Measurements from ENCODE around the gene NPFFR1. TPM values are rescaled to one million over a fixed set of nuclear protein-coding genes. Genes with fewer than 3 reads are reported as not detected.

Gene NPFFR1
- total and polyA plus RNA-seq, 2 experiments from 2014 or later, result 0.03 to 0.05 TPM

DNA sequence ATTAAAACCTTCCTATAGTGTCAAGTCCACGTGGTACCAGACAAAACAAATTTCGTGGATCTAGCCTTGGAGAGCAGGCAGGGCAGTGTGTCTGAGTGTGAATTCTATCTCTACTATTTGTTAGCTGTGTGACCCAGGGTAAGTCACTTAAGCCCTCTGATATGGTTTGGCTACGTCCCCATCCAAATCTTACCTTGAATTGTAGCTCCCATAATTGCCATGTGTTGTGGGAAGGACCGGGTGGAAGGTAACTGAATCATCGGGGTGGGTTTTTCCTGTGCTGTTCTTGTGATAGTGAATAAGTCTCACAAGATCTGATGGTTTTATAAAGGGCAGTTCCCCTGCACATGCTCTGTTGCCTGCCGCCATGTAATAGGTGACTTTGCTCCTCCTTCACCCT is 2.8 kb upstream of the NPFFR1 start:
- H3K4me1 ChIP-seq (ENCODE audit: insufficient read depth), result no peaks in the 10 kb centered on the region; the same call in 1 of the 2 replicates
- H3K27ac ChIP-seq (ENCODE audit: low read depth), result no peak overlapping the region
- H3K36me3 ChIP-seq (ENCODE audit: insufficient read depth), result no peaks in the 10 kb centered on the region
- H3K36me3 Mint-ChIP-seq (ENCODE audit: low read depth), result no peaks in the 10 kb centered on the region; the same call in 2 of the 3 replicates
- H3K4me3 ChIP-seq, result no peak overlapping the region
- no peak overlapping the region for H3K4me2 ChIP-seq
- H3K27me3 ChIP-seq (ENCODE audit: insufficient read depth), result peaks cover 42% of the 10 kb centered on the region
- no peaks in the 10 kb centered on the region for H3K9me3 Mint-ChIP-seq
- DNase-seq (ENCODE audit: low spot score) (no peak), ATAC-seq (no peak)
- TF ChIP-seq ZNF331 (CRISPR knock-in tag; IDR thresholded peaks at IDR 0.05; ENCODE audit: low read depth) (no peak), JUNB (IDR thresholded peaks at IDR 0.05; ENCODE audit: unreplicated experiment) (no peak), ZNF114 (CRISPR knock-in tag; IDR thresholded peaks at IDR 0.05) (no peak), EZH2 (IDR thresholded peaks at IDR 0.05; ENCODE audit: low read depth, unreplicated experiment) (no peak), CREB1 (CRISPR knock-in tag; IDR thresholded peaks at IDR 0.05; ENCODE audit: low read depth) (no peak), STAT1 (IDR thresholded peaks at IDR 0.05; ENCODE audit: unreplicated experiment) (no peak), POLR2AphosphoS5 (IDR thresholded peaks at IDR 0.05; ENCODE audit: low read depth) (no peak), NANOG (IDR thresholded peaks at IDR 0.05; ENCODE audit: borderline replicate concordance) (no peak), EZH2phosphoT487 (IDR thresholded peaks at IDR 0.05; ENCODE audit: unreplicated experiment) (no peak)
- TF ChIP-seq, protein P1, sequence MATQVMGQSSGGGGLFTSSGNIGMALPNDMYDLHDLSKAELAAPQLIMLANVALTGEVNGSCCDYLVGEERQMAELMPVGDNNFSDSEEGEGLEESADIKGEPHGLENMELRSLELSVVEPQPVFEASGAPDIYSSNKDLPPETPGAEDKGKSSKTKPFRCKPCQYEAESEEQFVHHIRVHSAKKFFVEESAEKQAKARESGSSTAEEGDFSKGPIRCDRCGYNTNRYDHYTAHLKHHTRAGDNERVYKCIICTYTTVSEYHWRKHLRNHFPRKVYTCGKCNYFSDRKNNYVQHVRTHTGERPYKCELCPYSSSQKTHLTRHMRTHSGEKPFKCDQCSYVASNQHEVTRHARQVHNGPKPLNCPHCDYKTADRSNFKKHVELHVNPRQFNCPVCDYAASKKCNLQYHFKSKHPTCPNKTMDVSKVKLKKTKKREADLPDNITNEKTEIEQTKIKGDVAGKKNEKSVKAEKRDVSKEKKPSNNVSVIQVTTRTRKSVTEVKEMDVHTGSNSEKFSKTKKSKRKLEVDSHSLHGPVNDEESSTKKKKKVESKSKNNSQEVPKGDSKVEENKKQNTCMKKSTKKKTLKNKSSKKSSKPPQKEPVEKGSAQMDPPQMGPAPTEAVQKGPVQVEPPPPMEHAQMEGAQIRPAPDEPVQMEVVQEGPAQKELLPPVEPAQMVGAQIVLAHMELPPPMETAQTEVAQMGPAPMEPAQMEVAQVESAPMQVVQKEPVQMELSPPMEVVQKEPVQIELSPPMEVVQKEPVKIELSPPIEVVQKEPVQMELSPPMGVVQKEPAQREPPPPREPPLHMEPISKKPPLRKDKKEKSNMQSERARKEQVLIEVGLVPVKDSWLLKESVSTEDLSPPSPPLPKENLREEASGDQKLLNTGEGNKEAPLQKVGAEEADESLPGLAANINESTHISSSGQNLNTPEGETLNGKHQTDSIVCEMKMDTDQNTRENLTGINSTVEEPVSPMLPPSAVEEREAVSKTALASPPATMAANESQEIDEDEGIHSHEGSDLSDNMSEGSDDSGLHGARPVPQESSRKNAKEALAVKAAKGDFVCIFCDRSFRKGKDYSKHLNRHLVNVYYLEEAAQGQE (IDR thresholded peaks at IDR 0.05; ENCODE audit: unreplicated experiment), result no peak
- TF ChIP-seq, protein P2, sequence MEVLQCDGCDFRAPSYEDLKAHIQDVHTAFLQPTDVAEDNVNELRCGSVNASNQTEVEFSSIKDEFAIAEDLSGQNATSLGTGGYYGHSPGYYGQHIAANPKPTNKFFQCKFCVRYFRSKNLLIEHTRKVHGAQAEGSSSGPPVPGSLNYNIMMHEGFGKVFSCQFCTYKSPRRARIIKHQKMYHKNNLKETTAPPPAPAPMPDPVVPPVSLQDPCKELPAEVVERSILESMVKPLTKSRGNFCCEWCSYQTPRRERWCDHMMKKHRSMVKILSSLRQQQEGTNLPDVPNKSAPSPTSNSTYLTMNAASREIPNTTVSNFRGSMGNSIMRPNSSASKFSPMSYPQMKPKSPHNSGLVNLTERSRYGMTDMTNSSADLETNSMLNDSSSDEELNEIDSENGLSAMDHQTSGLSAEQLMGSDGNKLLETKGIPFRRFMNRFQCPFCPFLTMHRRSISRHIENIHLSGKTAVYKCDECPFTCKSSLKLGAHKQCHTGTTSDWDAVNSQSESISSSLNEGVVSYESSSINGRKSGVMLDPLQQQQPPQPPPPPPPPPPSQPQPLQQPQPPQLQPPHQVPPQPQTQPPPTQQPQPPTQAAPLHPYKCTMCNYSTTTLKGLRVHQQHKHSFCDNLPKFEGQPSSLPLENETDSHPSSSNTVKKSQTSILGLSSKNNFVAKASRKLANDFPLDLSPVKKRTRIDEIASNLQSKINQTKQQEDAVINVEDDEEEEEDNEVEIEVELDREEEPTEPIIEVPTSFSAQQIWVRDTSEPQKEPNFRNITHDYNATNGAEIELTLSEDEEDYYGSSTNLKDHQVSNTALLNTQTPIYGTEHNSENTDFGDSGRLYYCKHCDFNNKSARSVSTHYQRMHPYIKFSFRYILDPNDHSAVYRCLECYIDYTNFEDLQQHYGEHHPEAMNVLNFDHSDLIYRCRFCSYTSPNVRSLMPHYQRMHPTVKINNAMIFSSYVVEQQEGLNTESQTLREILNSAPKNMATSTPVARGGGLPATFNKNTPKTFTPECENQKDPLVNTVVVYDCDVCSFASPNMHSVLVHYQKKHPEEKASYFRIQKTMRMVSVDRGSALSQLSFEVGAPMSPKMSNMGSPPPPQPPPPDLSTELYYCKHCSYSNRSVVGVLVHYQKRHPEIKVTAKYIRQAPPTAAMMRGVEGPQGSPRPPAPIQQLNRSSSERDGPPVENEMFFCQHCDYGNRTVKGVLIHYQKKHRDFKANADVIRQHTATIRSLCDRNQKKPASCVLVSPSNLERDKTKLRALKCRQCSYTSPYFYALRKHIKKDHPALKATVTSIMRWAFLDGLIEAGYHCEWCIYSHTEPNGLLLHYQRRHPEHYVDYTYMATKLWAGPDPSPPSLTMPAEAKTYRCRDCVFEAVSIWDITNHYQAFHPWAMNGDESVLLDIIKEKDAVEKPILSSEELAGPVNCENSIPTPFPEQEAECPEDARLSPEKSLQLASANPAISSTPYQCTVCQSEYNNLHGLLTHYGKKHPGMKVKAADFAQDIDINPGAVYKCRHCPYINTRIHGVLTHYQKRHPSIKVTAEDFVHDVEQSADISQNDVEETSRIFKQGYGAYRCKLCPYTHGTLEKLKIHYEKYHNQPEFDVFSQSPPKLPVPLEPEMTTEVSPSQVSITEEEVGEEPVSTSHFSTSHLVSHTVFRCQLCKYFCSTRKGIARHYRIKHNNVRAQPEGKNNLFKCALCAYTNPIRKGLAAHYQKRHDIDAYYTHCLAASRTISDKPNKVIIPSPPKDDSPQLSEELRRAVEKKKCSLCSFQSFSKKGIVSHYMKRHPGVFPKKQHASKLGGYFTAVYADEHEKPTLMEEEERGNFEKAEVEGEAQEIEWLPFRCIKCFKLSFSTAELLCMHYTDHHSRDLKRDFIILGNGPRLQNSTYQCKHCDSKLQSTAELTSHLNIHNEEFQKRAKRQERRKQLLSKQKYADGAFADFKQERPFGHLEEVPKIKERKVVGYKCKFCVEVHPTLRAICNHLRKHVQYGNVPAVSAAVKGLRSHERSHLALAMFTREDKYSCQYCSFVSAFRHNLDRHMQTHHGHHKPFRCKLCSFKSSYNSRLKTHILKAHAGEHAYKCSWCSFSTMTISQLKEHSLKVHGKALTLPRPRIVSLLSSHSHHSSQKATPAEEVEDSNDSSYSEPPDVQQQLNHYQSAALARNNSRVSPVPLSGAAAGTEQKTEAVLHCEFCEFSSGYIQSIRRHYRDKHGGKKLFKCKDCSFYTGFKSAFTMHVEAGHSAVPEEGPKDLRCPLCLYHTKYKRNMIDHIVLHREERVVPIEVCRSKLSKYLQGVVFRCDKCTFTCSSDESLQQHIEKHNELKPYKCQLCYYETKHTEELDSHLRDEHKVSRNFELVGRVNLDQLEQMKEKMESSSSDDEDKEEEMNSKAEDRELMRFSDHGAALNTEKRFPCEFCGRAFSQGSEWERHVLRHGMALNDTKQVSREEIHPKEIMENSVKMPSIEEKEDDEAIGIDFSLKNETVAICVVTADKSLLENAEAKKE (CRISPR knock-in tag; IDR thresholded peaks at IDR 0.05), result no peak
- TF ChIP-seq, protein P3, sequence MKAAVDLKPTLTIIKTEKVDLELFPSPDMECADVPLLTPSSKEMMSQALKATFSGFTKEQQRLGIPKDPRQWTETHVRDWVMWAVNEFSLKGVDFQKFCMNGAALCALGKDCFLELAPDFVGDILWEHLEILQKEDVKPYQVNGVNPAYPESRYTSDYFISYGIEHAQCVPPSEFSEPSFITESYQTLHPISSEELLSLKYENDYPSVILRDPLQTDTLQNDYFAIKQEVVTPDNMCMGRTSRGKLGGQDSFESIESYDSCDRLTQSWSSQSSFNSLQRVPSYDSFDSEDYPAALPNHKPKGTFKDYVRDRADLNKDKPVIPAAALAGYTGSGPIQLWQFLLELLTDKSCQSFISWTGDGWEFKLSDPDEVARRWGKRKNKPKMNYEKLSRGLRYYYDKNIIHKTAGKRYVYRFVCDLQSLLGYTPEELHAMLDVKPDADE (IDR thresholded peaks at IDR 0.05), result no peak
- TF ChIP-seq, protein P4, sequence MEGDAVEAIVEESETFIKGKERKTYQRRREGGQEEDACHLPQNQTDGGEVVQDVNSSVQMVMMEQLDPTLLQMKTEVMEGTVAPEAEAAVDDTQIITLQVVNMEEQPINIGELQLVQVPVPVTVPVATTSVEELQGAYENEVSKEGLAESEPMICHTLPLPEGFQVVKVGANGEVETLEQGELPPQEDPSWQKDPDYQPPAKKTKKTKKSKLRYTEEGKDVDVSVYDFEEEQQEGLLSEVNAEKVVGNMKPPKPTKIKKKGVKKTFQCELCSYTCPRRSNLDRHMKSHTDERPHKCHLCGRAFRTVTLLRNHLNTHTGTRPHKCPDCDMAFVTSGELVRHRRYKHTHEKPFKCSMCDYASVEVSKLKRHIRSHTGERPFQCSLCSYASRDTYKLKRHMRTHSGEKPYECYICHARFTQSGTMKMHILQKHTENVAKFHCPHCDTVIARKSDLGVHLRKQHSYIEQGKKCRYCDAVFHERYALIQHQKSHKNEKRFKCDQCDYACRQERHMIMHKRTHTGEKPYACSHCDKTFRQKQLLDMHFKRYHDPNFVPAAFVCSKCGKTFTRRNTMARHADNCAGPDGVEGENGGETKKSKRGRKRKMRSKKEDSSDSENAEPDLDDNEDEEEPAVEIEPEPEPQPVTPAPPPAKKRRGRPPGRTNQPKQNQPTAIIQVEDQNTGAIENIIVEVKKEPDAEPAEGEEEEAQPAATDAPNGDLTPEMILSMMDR (conservative IDR thresholded peaks at IDR 0.05; ENCODE audit: low read depth in 2 of 2), result no peak
- H3K27me3 Mint-ChIP-seq (ENCODE audit: insufficient read depth, low read depth, poor library complexity), result peaks cover 18% of the 10 kb centered on the region
- H3K4me3 Mint-ChIP-seq, result no peak overlapping the region
- no peaks in the 10 kb centered on the region for H3K79me2 ChIP-seq (replicated peaks; ENCODE audit: insufficient read depth)
- peaks cover 5% of the 10 kb centered on the region; the same call in 1 of the 2 replicates for H4K20me1 ChIP-seq (replicated peaks; ENCODE audit: insufficient read depth)
- H3K9me2 ChIP-seq (ENCODE audit: insufficient read depth), result peaks cover 3% of the 10 kb centered on the region; the same call in 1 of the 2 replicates
- H2AFZ ChIP-seq, result no peak overlapping the region
- no peaks in the 10 kb centered on the region; the same call in 2 of the 3 replicates for H3K4me1 Mint-ChIP-seq
- no peak overlapping the region for H3K27ac Mint-ChIP-seq
- no peaks in the 10 kb centered on the region; the same call in 1 of the 2 replicates for H3F3A ChIP-seq (replicated peaks; ENCODE audit: low read depth)
